Naive B cell (primary cell): Measurements from ENCODE around the gene HDGFL1. TPM values are rescaled to one million over a fixed set of nuclear protein-coding genes. Genes with fewer than 3 reads are reported as not detected.

Source experiments
- ATAC-seq, 2 donors: fragments of 150-1000 bp; cut with Tn5 transposase; 2 replicates each; pipeline ENCODE4 v1.10.0; 2021; ENCODE audit warnings: low read depth in 2 of 2, mild to moderate bottlenecking in 2 of 2, moderate library complexity in 2 of 2
- DNase-seq: peaks from one replicate; pipeline ENCODE4 v3.0.0; 2022
- H3K27ac Mint-ChIP-seq, 6 donors: one replicate each; pipeline ENCODE4 v1.8.0; 2020 to 2022; ENCODE audit warnings: mild to moderate bottlenecking in 6 of 6, mixed read lengths in 6 of 6, moderate library complexity in 5 of 6, inconsistent platforms in 2 of 6
- H3K27me3 Mint-ChIP-seq, 3 donors: one replicate each; pipeline ENCODE4 v1.8.0; 2021 to 2022; ENCODE audit warnings: mixed read lengths in 3 of 3, mild to moderate bottlenecking in 1 of 3
- H3K36me3 Mint-ChIP-seq, 2 donors: one replicate each; pipeline ENCODE4 v1.8.0; 2020 to 2022; ENCODE audit warnings: mixed read lengths in 2 of 2, inconsistent platforms in 1 of 2, mild to moderate bottlenecking in 1 of 2
- H3K4me1 Mint-ChIP-seq, 3 donors: one replicate each; pipeline ENCODE4 v1.8.0; 2020 to 2022; ENCODE audit warnings: mixed read lengths in 3 of 3, inconsistent platforms in 1 of 3, mild to moderate bottlenecking in 1 of 3, moderate library complexity in 1 of 3
- H3K4me3 Mint-ChIP-seq, 8 donors: one replicate each; pipeline ENCODE4 v1.8.0; 2020 to 2022; ENCODE audit warnings: mild to moderate bottlenecking in 8 of 8, mixed read lengths in 8 of 8, moderate library complexity in 8 of 8, inconsistent platforms in 2 of 8
- H3K9me3 Mint-ChIP-seq, 7 donors: one replicate each; pipeline ENCODE4 v1.8.0; 2020 to 2022; ENCODE audit warnings: mixed read lengths in 7 of 7, mild to moderate bottlenecking in 5 of 7, inconsistent platforms in 2 of 7, moderate library complexity in 1 of 7
- polyA plus RNA-seq, 6 donors: library from polyadenylated mRNA; unstranded; fragments of 300-500 nt; fragmentation: Illumina TruSeq; gene quantifications; one replicate each; pipeline ENCODE4 v1.2.3, GENCODE V29; 2021; ENCODE audit warnings: low read depth in 6 of 6

HDGFL1 gene
- polyA plus RNA-seq, 6 donors from 2014 or later: not detected

- peaks cover 0 to 7% (median 0%) of the 10 kb centered on the region in 7 donors for H3K9me3 Mint-ChIP-seq
- no peaks in the 10 kb centered on the region for H3K4me1 Mint-ChIP-seq
- ATAC-seq (no peak), DNase-seq (no peak)
- no peak overlapping the region for H3K4me3 Mint-ChIP-seq
- H3K36me3 Mint-ChIP-seq: no peaks in the 10 kb centered on the region
- H3K27me3 Mint-ChIP-seq: no peaks in the 10 kb centered on the region
- H3K27ac Mint-ChIP-seq: no peak overlapping the region
Observed at GRCh38 chr6:22610127-22610526, 40.8 kb downstream of the HDGFL1 start.

GRCh38 chr6:22612236-22612635, 42.9 kb downstream of the HDGFL1 start:
- ATAC-seq: no peak
- H3K4me3 Mint-ChIP-seq: no peak overlapping the region
- H3K27ac Mint-ChIP-seq: no peak overlapping the region
- H3K36me3 Mint-ChIP-seq: no peaks in the 10 kb centered on the region
- H3K27me3 Mint-ChIP-seq: no peaks in the 10 kb centered on the region
- peaks cover 0 to 15% (median 1%) of the 10 kb centered on the region in 7 donors for H3K9me3 Mint-ChIP-seq
- H3K4me1 Mint-ChIP-seq: no peaks in the 10 kb centered on the region
- DNase-seq: no peak

GRCh38 chr6:22613051-22613450, 43.7 kb downstream of the HDGFL1 start:
- ATAC-seq (no peak), DNase-seq (no peak)
- Mint-ChIP-seq H3K27ac (no peak overlapping the region), H3K4me3 (no peak overlapping the region), H3K27me3 (no peaks in the 10 kb centered on the region), H3K9me3 (peaks cover 0 to 15% (median 1%) of the 10 kb centered on the region in 7 donors), H3K36me3 (no peaks in the 10 kb centered on the region), H3K4me1 (no peaks in the 10 kb centered on the region)

GRCh38 chr6:22613695-22614094, 44.3 kb downstream of the HDGFL1 start:
- Mint-ChIP-seq H3K36me3 (no peaks in the 10 kb centered on the region), H3K4me1 (no peaks in the 10 kb centered on the region)

GRCh38 chr6:22614547-22614946, 45.2 kb downstream of the HDGFL1 start:
- DNase-seq (no peak), ATAC-seq (no peak)
- no peaks in the 10 kb centered on the region for H3K4me1 Mint-ChIP-seq
- H3K9me3 Mint-ChIP-seq: peaks cover 4 to 26% (median 5%) of the 10 kb centered on the region in 7 donors
- no peaks in the 10 kb centered on the region for H3K27me3 Mint-ChIP-seq
- no peak overlapping the region for H3K4me3 Mint-ChIP-seq
- no peaks in the 10 kb centered on the region for H3K36me3 Mint-ChIP-seq
- H3K27ac Mint-ChIP-seq: no peak overlapping the region

More at GRCh38 chr6:22613695-22614094, 44.3 kb downstream of the HDGFL1 start:
- no peak overlapping the region for H3K27ac Mint-ChIP-seq
- H3K9me3 Mint-ChIP-seq: peaks cover 2 to 20% (median 4%) of the 10 kb centered on the region in 7 donors
- H3K27me3 Mint-ChIP-seq: no peaks in the 10 kb centered on the region
- no peak overlapping the region for H3K4me3 Mint-ChIP-seq
- ATAC-seq (no peak), DNase-seq (no peak)

GRCh38 chr6:22621028-22621427, 51.7 kb downstream of the HDGFL1 start:
- Mint-ChIP-seq H3K4me1 (no peaks in the 10 kb centered on the region), H3K27ac (no peak overlapping the region), H3K9me3 (peaks cover 4 to 23% (median 7%) of the 10 kb centered on the region in 7 donors), H3K27me3 (no peaks in the 10 kb centered on the region), H3K4me3 (no peak overlapping the region), H3K36me3 (no peaks in the 10 kb centered on the region)
- DNase-seq: no peak
- no peak for ATAC-seq
